ENCODE measurements around the gene LRRC3B. TPM values are rescaled to one million over a fixed set of nuclear protein-coding genes. Genes with fewer than 3 reads are reported as not detected.

The LRRC3B gene
- polyA plus RNA-seq, 3 donors: not detected

- no peak overlapping the region for H3K27ac Mint-ChIP-seq
- TF ChIP-seq, protein P1, sequence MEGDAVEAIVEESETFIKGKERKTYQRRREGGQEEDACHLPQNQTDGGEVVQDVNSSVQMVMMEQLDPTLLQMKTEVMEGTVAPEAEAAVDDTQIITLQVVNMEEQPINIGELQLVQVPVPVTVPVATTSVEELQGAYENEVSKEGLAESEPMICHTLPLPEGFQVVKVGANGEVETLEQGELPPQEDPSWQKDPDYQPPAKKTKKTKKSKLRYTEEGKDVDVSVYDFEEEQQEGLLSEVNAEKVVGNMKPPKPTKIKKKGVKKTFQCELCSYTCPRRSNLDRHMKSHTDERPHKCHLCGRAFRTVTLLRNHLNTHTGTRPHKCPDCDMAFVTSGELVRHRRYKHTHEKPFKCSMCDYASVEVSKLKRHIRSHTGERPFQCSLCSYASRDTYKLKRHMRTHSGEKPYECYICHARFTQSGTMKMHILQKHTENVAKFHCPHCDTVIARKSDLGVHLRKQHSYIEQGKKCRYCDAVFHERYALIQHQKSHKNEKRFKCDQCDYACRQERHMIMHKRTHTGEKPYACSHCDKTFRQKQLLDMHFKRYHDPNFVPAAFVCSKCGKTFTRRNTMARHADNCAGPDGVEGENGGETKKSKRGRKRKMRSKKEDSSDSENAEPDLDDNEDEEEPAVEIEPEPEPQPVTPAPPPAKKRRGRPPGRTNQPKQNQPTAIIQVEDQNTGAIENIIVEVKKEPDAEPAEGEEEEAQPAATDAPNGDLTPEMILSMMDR (IDR thresholded peaks at IDR 0.05): no peak
- peaks cover 0 to 9% (median 5%) of the 10 kb centered on the region in 7 donors for H3K9me3 Mint-ChIP-seq
Measured at GRCh38 chr3:26668171-26668570, 45.6 kb downstream of the LRRC3B start.

DNA sequence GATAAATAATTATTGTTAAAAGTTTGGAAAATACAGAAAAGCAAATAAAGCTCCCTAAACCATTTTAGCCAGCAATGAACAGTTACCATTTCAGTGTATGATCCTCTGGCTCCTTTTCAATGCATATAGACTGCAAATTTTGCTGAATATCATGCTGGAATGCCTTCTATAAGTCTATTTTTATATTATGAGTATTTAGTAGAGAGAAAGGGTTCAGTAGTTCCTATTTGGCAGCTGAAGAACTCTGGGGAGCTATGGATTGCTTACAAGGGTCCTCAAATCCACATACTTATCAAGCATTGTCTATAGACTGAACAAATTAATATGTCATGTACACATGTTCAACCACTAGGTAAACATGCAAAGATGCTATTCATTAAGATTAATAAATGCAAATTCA is 46.1 kb downstream of the LRRC3B start:
- DNase-seq: no peak
- Histone ChIP-seq H3K4me2 (replicated peaks; ENCODE audit: extremely low read depth, low read length, poor library complexity, severe bottlenecking) (no peak overlapping the region), H3K79me2 (ENCODE audit: insufficient read depth, low read length) (no peaks in the 10 kb centered on the region), H3K4me1 (ENCODE audit: control insufficient read depth in 1 of 2, insufficient read depth in 2 of 2, low read length in 2 of 2) (no peaks in the 10 kb centered on the region), H4K20me1 (ENCODE audit: insufficient read depth, low read length) (no peaks in the 10 kb centered on the region), H3K27ac (ENCODE audit: low read depth in 1 of 2, low read length in 2 of 2) (no peak overlapping the region), H3K9ac (ENCODE audit: insufficient read depth, low read length, poor library complexity, severe bottlenecking) (no peak overlapping the region), H2AFZ (ENCODE audit: insufficient read depth, low read depth, low read length, poor library complexity, severe bottlenecking) (no peak overlapping the region), H3K36me3 (replicated peaks in 1 of 2; ENCODE audit: control insufficient read depth in 1 of 2, insufficient read depth in 2 of 2, low read length in 2 of 2) (no peaks in the 10 kb centered on the region), H3K9me3 (replicated peaks in 1 of 2; ENCODE audit: control insufficient read depth in 1 of 2, insufficient read depth in 1 of 2, low read length in 2 of 2) (peaks cover 0 to 4% of the 10 kb centered on the region in 2 donors), H3K4me3 (replicated peaks in 1 of 3; ENCODE audit: low read depth in 2 of 3, low read length in 3 of 3) (no peak overlapping the region), H3K27me3 (ENCODE audit: control insufficient read depth in 2 of 2, insufficient read depth in 2 of 2, low read length in 2 of 2) (no peaks in the 10 kb centered on the region)
- Mint-ChIP-seq H3K4me3 (no peak overlapping the region), H3K4me1 (no peaks in the 10 kb centered on the region), H3K27ac (no peak overlapping the region), H3K36me3 (no peaks in the 10 kb centered on the region), H3K27me3 (ENCODE audit: low read depth in 3 of 3) (no peaks in the 10 kb centered on the region), H3K9me3 (peaks cover 0 to 10% (median 5%) of the 10 kb centered on the region in 7 donors)
- TF ChIP-seq, protein P1 (IDR thresholded peaks at IDR 0.05): no peak
- intact Hi-C loops (cut with micrococcal nuclease): no loop called here

More at GRCh38 chr3:26668171-26668570, 45.6 kb downstream of the LRRC3B start:
- no peaks in the 10 kb centered on the region for H3K36me3 ChIP-seq (replicated peaks in 1 of 2; ENCODE audit: control insufficient read depth in 1 of 2, insufficient read depth in 2 of 2, low read length in 2 of 2)
- H3K4me2 ChIP-seq (replicated peaks; ENCODE audit: extremely low read depth, low read length, poor library complexity, severe bottlenecking): no peak overlapping the region
- no peak overlapping the region for H3K9ac ChIP-seq (ENCODE audit: insufficient read depth, low read length, poor library complexity, severe bottlenecking)
- H3K79me2 ChIP-seq (ENCODE audit: insufficient read depth, low read length): no peaks in the 10 kb centered on the region
- no peaks in the 10 kb centered on the region for H3K4me1 ChIP-seq (ENCODE audit: control insufficient read depth in 1 of 2, insufficient read depth in 2 of 2, low read length in 2 of 2)
- H3K4me3 ChIP-seq (replicated peaks in 1 of 3; ENCODE audit: low read depth in 2 of 3, low read length in 3 of 3): no peak overlapping the region
- 100% methylated on average over 2 of the region's 3 CpGs for WGBS (ENCODE audit: insufficient coverage)
- H4K20me1 ChIP-seq (ENCODE audit: insufficient read depth, low read length): no peaks in the 10 kb centered on the region
- no peaks in the 10 kb centered on the region for H3K27me3 ChIP-seq (ENCODE audit: control insufficient read depth in 2 of 2, insufficient read depth in 2 of 2, low read length in 2 of 2)
- Mint-ChIP-seq H3K4me1 (no peaks in the 10 kb centered on the region), H3K4me3 (no peak overlapping the region), H3K36me3 (no peaks in the 10 kb centered on the region), H3K27me3 (ENCODE audit: low read depth in 3 of 3) (no peaks in the 10 kb centered on the region)
- no peak overlapping the region for H3K27ac ChIP-seq (ENCODE audit: low read depth in 1 of 2, low read length in 2 of 2)
- H3K9me3 ChIP-seq (replicated peaks in 1 of 2; ENCODE audit: control insufficient read depth in 1 of 2, insufficient read depth in 1 of 2, low read length in 2 of 2): no peaks in the 10 kb centered on the region
- intact Hi-C loops (cut with micrococcal nuclease): no loop called here
- no peak for DNase-seq
- H2AFZ ChIP-seq (ENCODE audit: insufficient read depth, low read depth, low read length, poor library complexity, severe bottlenecking): no peak overlapping the region
